Measurements from ENCODE around the gene GPSM3. TPM values are rescaled to one million over a fixed set of nuclear protein-coding genes. Genes with fewer than 3 reads are reported as not detected.

Gene GPSM3
- total RNA-seq, 1 experiment from 2014 or later: 11.8 TPM

DNA sequence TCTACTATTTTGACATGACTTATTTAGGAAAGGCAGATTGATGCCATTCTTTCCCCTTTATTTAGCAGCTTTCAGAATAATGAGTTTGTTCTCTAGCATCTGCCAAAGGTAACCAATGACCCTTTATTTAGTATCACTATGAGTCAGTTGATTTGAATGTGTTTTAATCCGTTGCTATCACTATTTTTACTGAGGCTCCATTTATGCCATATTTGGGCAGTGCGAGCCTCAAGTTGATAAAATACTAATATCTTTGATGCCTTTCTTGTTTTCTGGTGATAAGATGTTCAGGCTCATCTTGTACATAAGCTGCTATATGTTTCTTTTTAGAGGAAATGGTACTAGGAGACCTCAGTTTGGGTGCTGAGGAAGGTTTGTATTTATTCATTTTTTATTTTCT lies 47.0 kb upstream of the GPSM3 start:
- H4K5ac ChIP-seq (ENCODE audit: insufficient read length, low read depth, low read length): no peak overlapping the region
- Mint-ChIP-seq H3K36me3 (ENCODE audit: insufficient read depth in 1 of 3, low read depth in 3 of 3) (no peaks in the 10 kb centered on the region), H3K4me3 (no peak overlapping the region), H3K4me1 (peaks cover 0 to 5% of the 10 kb centered on the region in 2 experiments; a peak in 2 of 4 replicates), H3K27ac (no peak overlapping the region), H3K9me3 (no peaks in the 10 kb centered on the region; a peak in 2 of 5 replicates), H3K27me3 (ENCODE audit: low read depth) (peaks cover 3% of the 10 kb centered on the region)
- H2BK15ac ChIP-seq (ENCODE audit: low read depth, low read length): no peak overlapping the region
- no peak overlapping the region for H2BK12ac ChIP-seq (ENCODE audit: insufficient read length, low read depth, low read length)
- no peak overlapping the region for H2BK5ac ChIP-seq (ENCODE audit: insufficient read length, low read length)
- no peaks in the 10 kb centered on the region for H3K9me3 ChIP-seq (ENCODE audit: control insufficient read depth, low read depth, low read length)
- H3K23me2 ChIP-seq (ENCODE audit: insufficient read length, low read depth, low read length, poor library complexity, severe bottlenecking): no peaks in the 10 kb centered on the region
- DNase-seq: no peak
- H3K4me2 ChIP-seq (ENCODE audit: insufficient read depth, insufficient read length, low read length): no peak overlapping the region
- H3K9ac ChIP-seq (ENCODE audit: extremely low read depth, insufficient read length, low read length): no peak overlapping the region
- TF ChIP-seq, protein P1, sequence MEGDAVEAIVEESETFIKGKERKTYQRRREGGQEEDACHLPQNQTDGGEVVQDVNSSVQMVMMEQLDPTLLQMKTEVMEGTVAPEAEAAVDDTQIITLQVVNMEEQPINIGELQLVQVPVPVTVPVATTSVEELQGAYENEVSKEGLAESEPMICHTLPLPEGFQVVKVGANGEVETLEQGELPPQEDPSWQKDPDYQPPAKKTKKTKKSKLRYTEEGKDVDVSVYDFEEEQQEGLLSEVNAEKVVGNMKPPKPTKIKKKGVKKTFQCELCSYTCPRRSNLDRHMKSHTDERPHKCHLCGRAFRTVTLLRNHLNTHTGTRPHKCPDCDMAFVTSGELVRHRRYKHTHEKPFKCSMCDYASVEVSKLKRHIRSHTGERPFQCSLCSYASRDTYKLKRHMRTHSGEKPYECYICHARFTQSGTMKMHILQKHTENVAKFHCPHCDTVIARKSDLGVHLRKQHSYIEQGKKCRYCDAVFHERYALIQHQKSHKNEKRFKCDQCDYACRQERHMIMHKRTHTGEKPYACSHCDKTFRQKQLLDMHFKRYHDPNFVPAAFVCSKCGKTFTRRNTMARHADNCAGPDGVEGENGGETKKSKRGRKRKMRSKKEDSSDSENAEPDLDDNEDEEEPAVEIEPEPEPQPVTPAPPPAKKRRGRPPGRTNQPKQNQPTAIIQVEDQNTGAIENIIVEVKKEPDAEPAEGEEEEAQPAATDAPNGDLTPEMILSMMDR (conservative IDR thresholded peaks at IDR 0.05): no peak
- H3K79me1 ChIP-seq (ENCODE audit: insufficient read depth, low read depth, low read length, poor library complexity, severe bottlenecking): no peaks in the 10 kb centered on the region
- no peak overlapping the region for H2AFZ ChIP-seq (ENCODE audit: low read length)
- H3K56ac ChIP-seq (ENCODE audit: insufficient read length, low read depth, low read length): no peak overlapping the region
- no peak overlapping the region for H4K8ac ChIP-seq (replicated peaks; ENCODE audit: insufficient read length, low read depth, low read length)
- no peak overlapping the region for H3K27ac ChIP-seq (ENCODE audit: insufficient read length, low read depth, low read length)
- no peak overlapping the region for H2AK5ac ChIP-seq (ENCODE audit: insufficient read length, low read length)
- no peak overlapping the region for H4K91ac ChIP-seq (ENCODE audit: insufficient read length, low read depth, low read length)
- no peak overlapping the region for H3K4ac ChIP-seq (ENCODE audit: low read depth, low read length)
- H4K20me1 ChIP-seq (ENCODE audit: control insufficient read depth, insufficient read depth, insufficient read length): no peaks in the 10 kb centered on the region
- H3K27me3 ChIP-seq (ENCODE audit: insufficient read depth, low read length): no peaks in the 10 kb centered on the region
- no peak overlapping the region for H3T11ph ChIP-seq (ENCODE audit: low read length)
- H3K4me1 ChIP-seq (ENCODE audit: insufficient read depth, low read length): no peaks in the 10 kb centered on the region
- no peak overlapping the region for H3K18ac ChIP-seq (ENCODE audit: insufficient read length, low read depth, low read length)
- no peaks in the 10 kb centered on the region for H3K79me2 ChIP-seq (ENCODE audit: insufficient read depth, low read length)
- H2BK20ac ChIP-seq (ENCODE audit: low read depth, low read length, poor library complexity, severe bottlenecking): no peak overlapping the region
- H3K14ac ChIP-seq (ENCODE audit: insufficient read depth, low read length): no peak overlapping the region
- H2BK120ac ChIP-seq (ENCODE audit: low read depth, low read length, poor library complexity, severe bottlenecking): no peak overlapping the region
- WGBS (ENCODE audit: extremely low coverage, insufficient read length, low lambda C conversion rate): no CpG with 5 or more reads among the region's 2 CpGs
- no peak overlapping the region for H3K23ac ChIP-seq (ENCODE audit: insufficient read length, low read depth, low read length)

Measured in H9 (cell line).